ENCODE data around the gene BCL10. TPM values are rescaled to one million over a fixed set of nuclear protein-coding genes. Genes with fewer than 3 reads are reported as not detected.

BCL10 gene
- total and polyA plus RNA-seq, 2 of the 13 experiments (the other 11 are each of a cell fraction or from before 2014, with no cell fraction given): 3.7 to 14.1 TPM

DNA sequence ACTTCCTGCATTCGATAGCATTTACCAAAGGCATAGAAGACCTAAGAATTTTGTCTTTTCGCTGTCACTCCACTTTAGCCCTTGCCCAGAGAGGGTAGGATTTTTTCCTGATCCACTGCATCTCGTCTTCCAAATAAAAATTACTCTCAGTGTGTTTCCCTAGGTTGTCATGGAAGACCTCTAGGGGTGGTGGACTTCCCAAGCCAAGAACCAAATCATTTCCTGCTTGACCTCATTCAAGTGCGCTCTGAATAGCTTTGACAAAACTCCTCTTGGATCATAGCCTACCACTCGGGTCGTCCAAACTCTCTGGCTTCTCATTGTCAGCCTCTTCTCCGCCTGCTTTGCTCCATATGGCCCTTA is 16.5 kb downstream of the BCL10 start:
- Histone ChIP-seq H3K79me2 (ENCODE audit: insufficient read depth, low read length) (peaks cover 16% of the 10 kb centered on the region), H3K9me3 (ENCODE audit: low read length) (no peaks in the 10 kb centered on the region), H3K9ac (ENCODE audit: insufficient read depth, low read depth, low read length) (peak overlapping the region; percentile 17; the same call in 1 of the 2 replicates), H2AFZ (ENCODE audit: low read length) (peak overlapping the region; percentile 89), H4K20me1 (ENCODE audit: insufficient read depth, low read length) (peaks cover 6% of the 10 kb centered on the region; the same call in 1 of the 2 replicates), H3K36me3 (replicated peaks in 1 of 2; ENCODE audit: control insufficient read depth in 1 of 2, insufficient read depth in 2 of 2, low read length in 2 of 2) (peaks cover 0 to 11% of the 10 kb centered on the region in 2 experiments; a peak in 3 of 5 replicates), H3K4me2 (ENCODE audit: low read depth, low read length) (peak overlapping the region; percentile 73), H3K27ac (ENCODE audit: extremely low read length, insufficient read depth, low read length) (no peak overlapping the region), H3K4me3 (replicated peaks in 1 of 3; ENCODE audit: insufficient read depth in 1 of 3, low read depth in 2 of 3, low read length in 3 of 3) (peak overlapping the region; percentile 11 to 100 (median 99); a peak in 4 of 6 replicates), H3K27me3 (ENCODE audit: control insufficient read depth in 1 of 2, insufficient read depth in 2 of 2, low read length in 2 of 2) (no peaks in the 10 kb centered on the region; a peak in 1 of 5 replicates), H3K4me1 (ENCODE audit: insufficient read depth, low read length) (peaks cover 37% of the 10 kb centered on the region)
- ChIA-PET CTCF (ENCODE audit: low intra/inter-chr PET ratio, low total read pairs) (interaction anchor here (1.0 to 2.6 kb wide), 2 partner anchors 151 to 315 kb away, joined by 4 to 24 read pairs; no protein-coding TSS in a partner anchor), POLR2A (interaction anchor here (0.6 to 3.7 kb wide), 6 partner anchors 17 to 448 kb away, joined by 3 to 37 read pairs (median 5); partner anchors contain the start of genes BCL10 and ZNHIT6)
- BruUV-seq (replicated peaks): no TSS peak
- no peak for DNase-seq (ENCODE audit: low spot score)
- TF ChIP-seq ZNF607 (CRISPR knock-in tag; IDR thresholded peaks at IDR 0.05; ENCODE audit: borderline replicate concordance) (0 out of 2 replicates have a peak, but pooled peaks have one; percentile 5), ZNF530 (CRISPR knock-in tag; IDR thresholded peaks at IDR 0.05; ENCODE audit: low read depth) (no peak), TP53 (CRISPR knock-in tag; conservative IDR thresholded peaks at IDR 0.05) (0 out of 2 replicates have a peak, but pooled peaks have one; percentile 9), ZNF558 (CRISPR knock-in tag; IDR thresholded peaks at IDR 0.05; ENCODE audit: borderline replicate concordance) (no peak), SMARCE1 (IDR thresholded peaks at IDR 0.05; ENCODE audit: borderline replicate concordance) (no peak), ARNT2 (CRISPR knock-in tag; IDR thresholded peaks at IDR 0.05; ENCODE audit: low read depth) (0 out of 2 replicates have a peak, but pooled peaks have one; percentile 4), TBP (CRISPR knock-in tag; IDR thresholded peaks at IDR 0.05) (0 out of 2 replicates have a peak, but pooled peaks have one; percentile 39)
- in situ Hi-C loops (cut with HindIII; ENCODE audit: extremely low pct_ligation_motif_present, low pct_unique_long_range_greater_than_20kb): loop anchor here (5.0 kb wide), 1 partner anchor 318 kb away; no protein-coding TSS in a partner anchor
- ATAC-seq: no peak
- intact Hi-C loops (cut with micrococcal nuclease; ENCODE audit: unreplicated experiment): loop anchor here (1.0 to 2.0 kb wide), 3 partner anchors 59 to 315 kb away; partner anchors contain the start of gene SYDE2
- no peak for FAIRE-seq
- WGBS (ENCODE audit: low lambda C conversion rate): 60% methylated on average over 7 of the region's 7 CpGs
